Upper lobe of left lung (tissue), 6 donors: ENCODE data around the gene SEMA6C. TPM values are rescaled to one million over a fixed set of nuclear protein-coding genes. Genes with fewer than 3 reads are reported as not detected.
"Not testable (repeated sequence)": the region's sequence is repeated elsewhere in the genome, so short reads cannot be mapped to it uniquely, and the experiment has no call there.

Experiments used
- ATAC-seq, 2 donors: fragments of 200-7000 bp; cut with Tn5 transposase; one replicate each; pipeline ENCODE4 v1.9.1; 2022; ENCODE audit warnings: mild to moderate bottlenecking in 2 of 2, moderate library complexity in 2 of 2; ENCODE audit not compliant: low FRiP score in 2 of 2
- DNase-seq, 2 donors: peaks; one replicate each; pipeline ENCODE4 v3.0.0-alpha.2; 2019 to 2020
- H3K27ac ChIP-seq, 4 donors: fragments of 200-600 bp; sonication (generic); one replicate each; pipeline ENCODE4 v1.5.1; 2016 to 2019
- H3K27me3 ChIP-seq, 4 donors: fragments of 200-600 bp; sonication (generic); one replicate each; pipeline ENCODE4 v1.5.1; 2017 to 2019
- H3K36me3 ChIP-seq, 4 donors: fragments of 200-600 bp; sonication (generic); one replicate each; pipeline ENCODE4 v1.5.1; 2016 to 2019
- H3K4me1 ChIP-seq, 4 donors: fragments of 200-600 bp; sonication (generic); one replicate each; pipeline ENCODE4 v1.5.1; 2018 to 2019
- H3K4me3 ChIP-seq, 4 donors: fragments of 200-600 bp; sonication (generic); one replicate each; pipeline ENCODE4 v1.5.1; 2017 to 2019; ENCODE audit warnings: mild to moderate bottlenecking in 2 of 4, moderate library complexity in 1 of 4
- H3K9me3 ChIP-seq, 4 donors: fragments of 200-600 bp; sonication (generic); one replicate each; pipeline ENCODE4 v1.5.1; 2018 to 2019
- CTCF ChIP-seq, 6 experiments: fragments of 450-650 bp in 4 of 6; fragments of 200-600 bp in 2 of 6; sonication (generic) in 2 of 6; IDR thresholded peaks; one replicate each; pipeline ENCODE4 v1.5.1; 2016 to 2019; ENCODE audit warnings: antibody characterized with exemption in 6 of 6
- EP300 ChIP-seq, 4 donors: sonication (generic); formaldehyde crosslinking; IDR thresholded peaks; one replicate each; pipeline ENCODE4 v1.5.1; 2017; ENCODE audit warnings: antibody characterized with exemption in 4 of 4, control low read depth in 2 of 4
- POLR2A ChIP-seq, 4 donors: fragments of 450-650 bp; IDR thresholded peaks; one replicate each; pipeline ENCODE4 v1.5.1; 2016 to 2017; ENCODE audit warnings: antibody characterized with exemption in 4 of 4, mild to moderate bottlenecking in 2 of 4
- POLR2AphosphoS5 ChIP-seq, 2 donors: sonication (generic); formaldehyde crosslinking; IDR thresholded peaks; one replicate each; pipeline ENCODE4 v1.5.1; 2017; ENCODE audit warnings: antibody characterized with exemption in 2 of 2
- WGBS, 2 donors: methylation state at CpG; one replicate each; pipeline ENCODE4 v1.1.5; 2017 to 2018; 5-methylcytosine and 5-hydroxymethylcytosine counted together
- total RNA-seq, 6 donors: library from RNA; depleted of rRNA in 4 of 6; stranded (reverse); fragments of >200 nt in 4 of 6; gene quantifications; one replicate each; pipeline versions ENCODE4 v1.1.0 to v1.2.1, GENCODE V29; 2016 to 2021
- donor health status: DM: no; HTN: no; CAD: no; lungs with moderate emphysema.
- donor health status: DM: no; HTN: yes; CAD: no; lungs with severe emphysema.

The SEMA6C gene
- total RNA-seq = 10 to 100 TPM in 1 of 6 donors, 1 to 10 TPM in 5; 2.1 to 13.6 (median 5.8) TPM

- peaks cover 21 to 28% (median 25%) of the 10 kb centered on the region in 4 donors for H3K4me1 ChIP-seq
- no peaks in the 10 kb centered on the region for H3K9me3 ChIP-seq
- no peaks in the 10 kb centered on the region for H3K36me3 ChIP-seq
- WGBS, 2 donors = 0 to 2% methylated on average over 17 to 61 of the region's 61 CpGs
- H3K27ac ChIP-seq = peak within 1 kb of the TSS; percentile 53 to 80 (median 73)
- TF ChIP-seq POLR2AphosphoS5 (IDR thresholded peaks at IDR 0.05) = peak; percentile 36 to 76
- peak in 2 of 4 donors; percentile 77 to 87 for TF ChIP-seq POLR2A (IDR thresholded peaks at IDR 0.05)
- no peak for TF ChIP-seq CTCF (IDR thresholded peaks at IDR 0.05)
- ATAC-seq (peak; percentile 97 to 99), DNase-seq (peak; percentile 96 to 97)
- H3K27me3 ChIP-seq = no peaks in the 10 kb centered on the region
- peak within 1 kb of the TSS; percentile 29 to 76 (median 56) for H3K4me3 ChIP-seq
Observed at GRCh38 chr1:151146412-151147131, at the start of gene SEMA6C. Gene SEMA6C (minus strand): TSS chr1:151146631. CDS start chr1:151142621, 4,010 bp downstream.

GRCh38 chr1:151194894-151195594 is 48.6 kb upstream of the SEMA6C start:
- H3K27ac ChIP-seq = peak overlapping the region; percentile 69 to 77 (median 76)
- 71 to 72% methylated on average over 17 of the region's 17 CpGs for WGBS, 2 donors
- peak; percentile 46 to 65 for ATAC-seq

GRCh38 chr1:151193856-151194255 is 47.4 kb upstream of the SEMA6C start:
- TF ChIP-seq POLR2AphosphoS5 (IDR thresholded peaks at IDR 0.05) (no peak), CTCF (IDR thresholded peaks at IDR 0.05) (no peak), EP300 (IDR thresholded peaks at IDR 0.05) (no peak), POLR2A (IDR thresholded peaks at IDR 0.05) (no peak)
- Histone ChIP-seq H3K4me3 (no peak overlapping the region), H3K27me3 (no peaks in the 10 kb centered on the region), H3K9me3 (no peaks in the 10 kb centered on the region), H3K36me3 (no peaks in the 10 kb centered on the region), H3K27ac (peak overlapping the region in 1 of 4 donors; percentile 77), H3K4me1 (peaks cover 12 to 35% (median 20%) of the 10 kb centered on the region in 4 donors)
- no peak for DNase-seq
- 77 to 95% methylated on average over 1 of the region's 1 CpG for WGBS, 2 donors
- no peak for ATAC-seq

More at GRCh38 chr1:151194894-151195594, 48.6 kb upstream of the SEMA6C start:
- peak in 1 of 2 donors; percentile 85 for DNase-seq
- peak overlapping the region in 2 of 4 donors; percentile 14 to 25 for H3K4me3 ChIP-seq
- H3K27me3 ChIP-seq, H3K9me3 ChIP-seq, H3K36me3 ChIP-seq: not testable (repeated sequence)
- H3K4me1 ChIP-seq = peaks cover 12 to 37% (median 23%) of the 10 kb centered on the region in 4 donors
- TF ChIP-seq EP300 (IDR thresholded peaks at IDR 0.05) (peak in 2 of 4 donors; percentile 42 to 83), POLR2AphosphoS5 (IDR thresholded peaks at IDR 0.05) (peak; percentile 61 to 72)

- no peak overlapping the region for H3K27ac ChIP-seq
- H3K36me3 ChIP-seq = no peaks in the 10 kb centered on the region
- 64 to 79% methylated on average over 6 of the region's 6 CpGs for WGBS, 2 donors
- H3K4me3 ChIP-seq = no peak overlapping the region
- DNase-seq = no peak
- H3K4me1 ChIP-seq = peaks cover 18 to 40% (median 26%) of the 10 kb centered on the region in 4 donors
- no peaks in the 10 kb centered on the region for H3K27me3 ChIP-seq
- H3K9me3 ChIP-seq = no peaks in the 10 kb centered on the region
- ATAC-seq = no peak
- TF ChIP-seq POLR2AphosphoS5 (IDR thresholded peaks at IDR 0.05) (no peak), POLR2A (IDR thresholded peaks at IDR 0.05) (no peak), EP300 (IDR thresholded peaks at IDR 0.05) (no peak), CTCF (IDR thresholded peaks at IDR 0.05) (no peak)
Observed at GRCh38 chr1:151193304-151193703, 46.9 kb upstream of the SEMA6C start.

- DNase-seq (no peak), ATAC-seq (no peak)
- WGBS, 2 donors = 74 to 78% methylated on average over 7 of the region's 7 CpGs
- no peaks in the 10 kb centered on the region for H3K9me3 ChIP-seq
- no peaks in the 10 kb centered on the region for H3K36me3 ChIP-seq
- H3K4me1 ChIP-seq = peaks cover 13 to 40% (median 24%) of the 10 kb centered on the region in 4 donors
- no peak overlapping the region for H3K27ac ChIP-seq
- no peak for TF ChIP-seq POLR2AphosphoS5 (IDR thresholded peaks at IDR 0.05)
- no peak for TF ChIP-seq EP300 (IDR thresholded peaks at IDR 0.05)
- no peak for TF ChIP-seq CTCF (IDR thresholded peaks at IDR 0.05)
- no peak for TF ChIP-seq POLR2A (IDR thresholded peaks at IDR 0.05)
- H3K4me3 ChIP-seq = no peak overlapping the region
- no peaks in the 10 kb centered on the region for H3K27me3 ChIP-seq
Observed at GRCh38 chr1:151192047-151192446, 45.6 kb upstream of the SEMA6C start.
